Stimulated activated CD4-positive, alpha-beta T cell treated with anti-CD3 and anti-CD28 coated beads, Interleukin-12 subunit alpha, Interleukin-12 subunit beta, amount 100 ng/mL, for 4 hours (primary cell): ENCODE results near the gene PXDN.
"Not testable (repeated sequence)": the region's sequence is repeated elsewhere in the genome, so short reads cannot be mapped to it uniquely, and the experiment has no call there.

Experiments
- DNase-seq: peaks from one replicate; pipeline ENCODE4 v3.0.0-alpha.2; 2020

PXDN gene

GRCh38 chr2:1679488-1680039 is 64.8 kb downstream of the PXDN start:
- not testable (repeated sequence) for DNase-seq

DNA sequence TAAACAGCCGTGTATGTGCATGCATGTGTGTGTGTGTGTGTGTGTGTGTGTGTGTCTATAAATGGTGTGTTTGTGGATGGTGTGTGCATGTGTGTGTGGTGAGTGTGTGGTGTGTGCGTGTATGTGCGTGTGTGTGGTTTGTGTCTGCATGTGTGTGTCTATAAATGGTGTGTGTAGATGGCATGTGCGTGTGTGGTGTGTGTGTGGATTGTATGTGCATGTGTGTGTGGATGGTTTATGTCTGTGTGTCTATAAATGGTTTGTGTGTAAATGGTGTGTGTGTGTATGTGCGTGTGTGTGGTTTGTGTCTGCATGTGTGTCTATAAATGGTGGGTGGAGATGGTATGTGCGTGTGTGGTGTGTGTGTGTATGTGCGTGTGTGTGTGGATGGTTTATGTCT is 65.2 kb downstream of the PXDN start:
- DNase-seq: not testable (repeated sequence)

DNA sequence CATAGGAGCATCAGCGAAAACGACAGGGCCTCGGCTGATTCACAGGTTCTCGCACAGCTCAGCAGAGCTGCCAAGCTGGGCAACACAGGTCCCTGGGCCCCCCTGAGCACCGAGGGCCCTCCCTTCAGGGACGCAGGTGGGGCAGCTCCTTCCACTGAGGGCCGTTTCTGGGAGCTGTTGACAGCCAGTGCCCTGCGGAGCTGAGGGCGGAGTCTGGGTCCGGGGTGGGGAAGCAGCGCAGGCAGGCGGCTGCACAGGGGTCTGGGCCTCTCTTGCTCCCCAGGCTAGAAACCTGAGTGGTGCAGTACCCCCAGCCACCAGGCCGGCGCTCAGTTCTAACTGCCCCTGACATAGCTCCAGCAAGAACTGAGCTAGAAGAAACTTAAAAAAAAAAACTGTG is 65.7 kb downstream of the PXDN start:
- DNase-seq: no peak

- no peak for DNase-seq
Measured at GRCh38 chr2:1677821-1678165, 66.5 kb downstream of the PXDN start.

- DNase-seq: no peak
Measured at GRCh38 chr2:1676913-1677820, 67.1 kb downstream of the PXDN start.

DNA sequence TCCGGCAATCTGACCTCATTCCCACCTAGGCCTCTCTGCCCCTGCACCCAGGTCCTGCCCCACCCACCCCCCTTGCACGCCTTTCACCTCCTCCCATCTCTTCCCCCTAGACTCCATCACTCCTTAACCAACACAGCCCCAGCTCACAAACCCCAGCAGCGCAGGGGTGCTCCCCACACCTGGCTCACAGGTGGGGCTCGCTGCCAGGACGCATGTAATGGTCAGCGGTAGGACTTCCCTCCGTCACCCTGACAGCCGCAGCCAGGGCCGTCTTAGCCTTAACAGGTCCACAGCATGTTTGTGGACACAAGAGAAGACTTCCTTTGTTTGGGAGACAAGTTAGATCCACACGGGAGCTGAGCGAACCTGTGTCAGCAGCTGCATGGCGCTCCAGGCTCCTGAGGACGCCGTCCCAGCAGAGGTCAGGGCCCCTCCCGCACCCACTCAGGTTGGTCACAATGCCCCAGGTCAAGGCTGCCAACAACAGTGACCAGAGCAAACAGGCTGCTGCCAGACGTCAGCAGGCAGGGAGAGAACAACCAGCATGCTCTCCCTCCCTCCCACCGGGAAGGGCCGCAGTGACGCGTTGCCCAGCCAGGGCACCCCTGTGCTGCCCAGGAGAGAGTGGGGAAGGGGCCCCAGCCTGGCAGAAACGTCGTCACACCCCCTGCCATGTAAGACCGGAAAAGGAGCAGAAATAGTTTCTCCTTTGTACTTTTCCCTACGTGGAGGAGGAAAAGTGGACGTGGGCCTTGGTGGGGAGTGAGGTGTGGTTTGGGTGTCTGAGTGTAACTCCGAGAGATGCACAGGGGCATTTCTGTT is 68.0 kb downstream of the PXDN start:
- no peak for DNase-seq

- no peak for DNase-seq
Measured at GRCh38 chr2:1675633-1676032, 68.7 kb downstream of the PXDN start.

GRCh38 chr2:1674766-1675397 is 69.4 kb downstream of the PXDN start:
- DNase-seq: no peak

DNA sequence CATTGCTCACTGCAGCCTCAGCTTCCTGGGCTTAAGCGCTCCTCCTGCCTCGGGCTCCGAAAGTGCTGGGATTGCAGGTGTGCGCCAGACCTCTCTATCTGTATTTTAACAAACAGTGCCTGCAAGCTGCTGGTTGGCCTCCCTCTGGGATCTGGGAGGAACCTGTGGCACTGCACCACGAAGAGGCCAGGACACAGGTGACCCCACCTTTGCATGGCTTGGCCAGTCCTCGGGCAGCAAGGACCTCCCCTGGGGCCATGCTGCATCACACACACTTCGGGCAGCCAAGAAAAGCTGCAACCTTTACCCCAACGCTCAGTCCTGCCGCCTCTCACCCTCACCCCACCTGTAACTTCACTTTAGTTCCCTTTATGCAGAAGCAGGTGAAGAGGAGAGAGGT is 70.0 kb downstream of the PXDN start:
- DNase-seq: no peak

DNA sequence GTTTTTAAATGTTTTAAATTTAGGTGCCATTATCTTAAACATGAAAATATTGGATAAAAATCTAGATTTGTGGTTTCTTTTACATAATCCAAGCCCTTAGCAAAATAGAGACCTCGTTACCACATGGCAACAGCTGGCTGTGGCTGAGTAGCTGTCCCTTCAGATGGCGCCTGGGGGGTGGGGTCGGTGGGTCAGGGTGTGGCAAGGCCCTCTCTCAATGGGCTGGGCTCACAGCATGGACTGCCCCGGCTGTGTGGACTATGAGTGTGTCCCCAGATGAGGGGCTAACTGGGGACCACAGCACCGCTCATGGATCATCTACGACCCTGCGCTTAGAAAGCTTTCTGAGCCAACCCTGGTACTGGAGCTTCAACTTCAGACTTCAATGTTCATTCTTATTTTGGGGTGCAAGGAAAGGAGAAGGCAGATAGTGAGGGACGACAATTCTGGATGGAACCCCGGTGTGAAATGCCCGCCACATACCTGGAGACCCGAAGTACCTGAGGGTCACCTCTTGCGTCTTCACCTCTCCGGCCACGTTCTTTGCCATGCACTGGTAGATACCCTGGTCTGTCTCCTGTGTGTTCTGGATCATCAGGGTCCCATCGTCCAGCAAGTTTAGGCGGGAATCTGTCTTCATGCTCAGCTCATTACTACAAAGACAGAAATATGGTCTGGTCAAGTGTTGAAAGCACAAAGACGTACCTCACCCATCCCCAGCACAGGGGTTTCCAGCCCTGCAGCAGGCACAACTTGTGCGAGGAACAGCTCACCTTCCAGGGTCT is 71.0 kb downstream of the PXDN start:
- no peak for DNase-seq

DNA sequence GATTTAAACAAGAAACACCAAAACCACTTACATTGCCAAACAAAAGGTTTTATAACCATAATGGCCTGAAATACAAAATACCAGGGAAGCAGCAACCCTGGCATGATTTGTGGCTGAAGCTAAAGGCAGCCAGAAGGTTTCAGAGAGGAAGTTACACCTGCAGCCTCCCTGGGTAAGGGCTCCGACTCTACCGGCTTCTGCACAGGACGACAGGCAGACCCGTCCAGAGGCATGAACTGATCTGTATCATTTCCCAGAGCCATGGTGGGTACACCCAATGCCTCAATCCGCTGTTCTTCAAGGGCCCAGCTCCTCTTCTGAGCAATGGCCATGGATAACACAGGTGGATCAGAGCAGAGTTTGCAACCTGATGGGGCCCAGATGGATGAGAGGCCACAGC is 71.6 kb downstream of the PXDN start:
- DNase-seq: no peak

- no peak for DNase-seq
Measured at GRCh38 chr2:1671916-1672315, 72.4 kb downstream of the PXDN start.

DNA sequence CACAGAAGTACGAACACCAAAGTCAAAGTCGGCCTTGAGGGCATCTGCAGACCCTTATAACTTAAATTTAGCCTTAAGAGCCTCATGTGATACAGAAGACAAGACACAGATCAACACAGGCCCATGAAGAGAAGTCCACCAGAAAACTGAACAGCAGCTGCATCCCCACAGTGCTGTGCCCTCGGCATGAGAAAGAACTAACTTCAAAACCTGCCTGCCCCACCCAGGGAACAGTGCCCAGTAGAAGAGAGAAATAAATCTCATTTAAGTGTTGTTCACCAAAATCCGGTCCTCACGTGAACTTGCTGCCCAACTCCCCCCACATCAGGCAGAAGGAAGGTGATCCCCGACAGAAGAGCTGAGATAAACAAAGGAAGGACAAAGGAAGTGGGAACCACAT is 73.7 kb downstream of the PXDN start:
- no peak for DNase-seq

DNA sequence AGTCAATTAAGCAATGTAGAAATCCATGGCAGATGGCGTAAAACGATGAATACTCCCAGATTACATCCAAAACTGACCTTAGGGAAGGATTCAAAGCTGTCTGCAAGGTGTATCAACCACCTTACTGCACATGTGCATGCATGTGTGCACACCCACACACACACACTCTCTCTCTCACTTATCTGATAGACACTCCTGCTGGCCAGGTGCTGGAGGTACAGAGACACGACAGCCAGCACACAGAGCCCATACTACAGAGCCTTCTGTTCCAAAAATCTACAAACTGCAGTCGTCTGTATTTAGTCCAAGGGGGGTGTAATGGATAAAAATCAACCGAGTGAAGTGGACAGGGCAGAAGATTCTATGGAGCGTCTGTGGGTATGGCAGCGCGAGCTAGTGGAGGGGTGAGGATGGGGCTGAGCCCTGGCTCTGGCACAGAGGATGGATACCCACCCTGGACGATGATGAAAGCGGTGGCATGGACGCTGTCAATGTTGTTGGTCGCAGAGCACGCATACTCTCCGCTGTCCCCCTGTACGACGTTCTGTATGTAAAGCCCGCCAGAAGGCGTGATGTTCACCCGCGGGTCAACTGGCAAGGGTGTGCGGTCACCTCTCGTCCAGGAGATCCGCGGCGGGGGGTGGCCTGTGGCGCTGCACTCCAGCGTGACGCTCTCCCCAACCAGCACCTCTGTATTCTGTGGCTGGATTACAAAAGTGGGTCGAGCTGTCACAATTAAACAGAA is 78.4 kb downstream of the PXDN start:
- no peak for DNase-seq

DNA sequence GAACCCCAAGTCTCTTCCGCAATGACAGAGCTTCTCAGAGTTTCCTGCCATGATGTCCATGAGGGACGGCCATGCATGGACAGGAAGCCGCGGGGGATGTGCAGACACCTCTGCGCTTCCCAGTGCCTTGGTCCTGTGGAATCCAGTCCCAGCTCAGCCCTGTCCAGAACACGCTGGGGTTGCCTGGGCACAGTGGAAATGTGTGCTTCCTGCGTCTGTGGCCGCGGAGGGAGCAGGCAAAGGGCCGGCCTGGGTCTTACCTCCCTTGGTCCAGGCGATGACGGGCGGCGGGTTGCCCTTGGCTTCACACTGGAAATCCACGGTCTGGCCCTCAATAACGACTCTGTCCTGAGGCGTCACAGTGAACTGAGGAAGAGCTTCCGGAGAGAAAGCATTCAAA is 79.6 kb downstream of the PXDN start:
- no peak for DNase-seq

DNA sequence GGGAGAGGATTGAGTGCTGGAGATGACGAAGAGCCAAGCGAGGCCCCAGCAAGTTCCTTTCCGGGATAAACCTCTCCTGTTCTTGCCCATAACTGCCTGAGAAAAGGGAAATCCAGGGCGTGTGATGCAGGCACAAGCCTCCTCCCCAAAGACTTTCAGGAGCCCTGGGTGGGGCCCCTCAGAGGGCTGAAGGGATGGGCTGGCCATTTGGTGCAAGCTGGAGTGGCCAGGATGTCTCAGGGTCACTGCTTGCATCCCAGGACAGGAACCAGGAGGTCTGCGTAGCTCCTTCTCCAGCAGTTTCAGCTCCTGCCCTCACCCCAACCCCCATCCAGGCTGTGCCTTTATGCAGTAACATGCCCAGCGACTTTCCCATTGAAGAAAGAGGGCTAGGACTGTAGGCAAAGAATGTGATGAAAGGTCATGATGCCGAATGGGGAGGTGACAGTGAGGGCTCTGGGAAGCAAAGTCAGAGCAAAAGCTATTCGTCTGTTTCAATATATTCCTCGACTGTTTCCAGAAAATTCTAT is 80.2 kb downstream of the PXDN start:
- DNase-seq: no peak

DNA sequence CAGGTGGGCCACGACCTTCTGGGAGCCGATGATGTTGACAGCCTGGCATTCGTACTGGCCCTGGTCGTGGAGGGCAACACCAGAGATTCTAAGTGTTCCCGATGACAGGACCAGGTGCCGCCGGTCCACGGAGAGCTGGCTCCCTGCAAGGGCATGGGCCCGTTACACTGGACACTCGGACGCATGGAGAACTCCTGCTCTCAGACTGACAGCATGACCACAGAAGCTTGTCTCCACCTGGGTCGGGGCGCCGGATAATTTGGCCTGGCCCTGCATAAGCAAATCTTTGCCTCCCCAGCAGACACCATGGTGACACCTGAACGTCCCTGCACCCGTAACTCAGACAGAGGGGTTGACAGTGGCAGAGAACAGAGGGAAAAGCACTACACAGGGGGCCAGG is 80.7 kb downstream of the PXDN start:
- no peak for DNase-seq

DNA sequence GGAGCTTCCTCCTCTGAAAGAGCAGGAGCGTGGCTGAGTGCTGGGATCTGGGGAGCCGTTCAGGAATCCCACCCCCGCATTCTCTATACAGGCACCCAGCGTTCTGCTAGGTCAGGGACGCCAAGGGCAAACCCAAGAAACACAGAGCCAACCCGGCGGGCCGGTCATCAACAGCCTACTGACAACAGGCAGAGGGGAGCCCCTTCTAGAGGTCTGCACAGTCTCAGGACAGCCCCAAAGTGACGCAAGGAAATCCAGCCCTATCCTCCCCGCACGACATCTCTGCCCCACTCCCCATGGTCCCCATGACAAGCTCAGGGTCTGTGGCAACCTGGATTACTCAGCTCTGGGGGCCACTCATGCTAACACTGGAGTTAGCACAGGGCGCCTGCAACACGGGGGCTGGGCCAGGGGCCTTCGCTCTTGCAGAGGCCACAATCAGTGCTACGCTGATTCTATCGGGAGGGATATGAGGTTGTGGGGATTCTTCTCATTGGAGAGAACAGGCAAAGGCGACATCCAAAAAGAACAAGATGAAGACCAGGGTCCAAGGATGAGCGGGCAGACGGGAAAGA is 81.6 kb downstream of the PXDN start:
- no peak for DNase-seq

DNA sequence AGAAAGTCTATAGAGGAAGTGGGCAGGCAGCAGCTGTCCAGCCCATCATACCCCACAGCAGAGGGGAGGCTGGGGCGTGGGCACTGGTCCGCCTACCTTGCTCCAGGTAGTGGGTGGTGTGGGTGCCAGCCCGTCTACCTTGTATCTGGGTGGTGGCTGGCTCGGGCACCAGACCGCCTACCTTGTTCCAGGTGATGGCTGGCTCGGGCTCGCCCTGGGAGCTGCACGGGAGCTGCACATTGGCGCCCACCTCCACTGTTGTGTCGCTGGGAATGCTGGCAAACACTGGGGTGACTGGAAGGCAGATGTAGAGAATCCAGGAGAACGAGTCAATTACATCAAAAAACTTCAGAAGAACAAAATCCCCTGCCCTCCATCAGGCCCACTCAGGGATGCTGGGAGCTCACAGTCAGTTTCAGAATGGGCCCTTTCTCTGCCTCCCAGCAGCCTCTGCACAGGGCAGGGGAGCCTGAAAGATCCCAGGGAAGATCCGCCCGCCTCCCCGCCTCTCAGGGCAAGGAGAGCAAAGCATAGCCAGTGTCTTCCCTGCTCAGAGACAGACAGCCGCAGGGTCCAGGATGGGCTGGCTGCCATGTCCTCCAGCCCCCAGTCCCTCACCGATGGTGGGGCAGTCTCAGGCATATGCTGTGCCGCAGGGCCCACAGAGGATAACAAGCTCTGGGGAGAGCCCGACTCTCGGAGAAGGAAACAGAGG is 82.3 kb downstream of the PXDN start:
- no peak for DNase-seq
